GM23248 (cell line): ENCODE measurements around the gene UCK2.

Source experiments
- EZH2 ChIP-seq: fragments of 200-600 bp; sonication (generic); IDR thresholded peaks from 2 replicates; pipeline ENCODE4 v1.6.1; 2018; ENCODE audit warnings: antibody characterized with exemption, mild to moderate bottlenecking; ENCODE audit not compliant: insufficient read depth, poor library complexity, severe bottlenecking
- EZH2phosphoT487 ChIP-seq: fragments of 200-600 bp; sonication (generic); IDR thresholded peaks from 2 replicates; pipeline ENCODE4 v1.6.1; 2018; ENCODE audit warnings: antibody characterized with exemption, moderate library complexity, mild to moderate bottlenecking, low read depth; ENCODE audit not compliant: insufficient read depth

DNA sequence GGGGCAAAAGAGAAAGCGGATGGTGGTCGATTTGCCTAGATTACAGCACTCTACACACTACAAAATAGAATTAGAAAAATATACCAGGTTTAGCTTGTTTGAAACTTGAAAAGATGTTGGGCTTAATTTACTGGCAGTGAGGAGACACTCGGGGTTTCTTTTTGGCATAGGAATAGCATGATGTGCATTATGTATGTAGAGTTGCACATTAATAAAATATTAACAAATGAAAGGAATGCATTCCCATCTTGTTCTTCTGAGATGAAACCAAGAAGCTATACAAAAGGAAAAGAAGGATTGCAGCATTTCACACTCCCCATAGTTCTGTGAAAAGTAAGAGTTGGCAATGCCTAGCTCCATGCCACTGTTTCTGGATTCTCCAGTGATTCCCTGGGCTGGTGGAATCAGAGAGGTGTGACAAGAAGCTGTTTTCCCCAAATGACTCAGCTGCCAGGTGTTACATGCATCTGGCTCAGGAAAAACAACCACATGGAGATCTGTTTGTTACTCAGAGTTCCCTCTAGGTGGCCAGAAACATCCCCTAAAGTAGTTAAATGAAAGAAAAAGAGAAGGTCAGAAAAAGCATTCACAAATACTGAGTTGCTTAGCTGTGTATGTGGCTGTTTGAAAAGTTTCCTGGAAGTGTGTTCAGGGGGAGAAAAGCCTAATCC is 115.6 kb downstream of the UCK2 start:
- TF ChIP-seq EZH2 (no peak), EZH2phosphoT487 (no peak)
